Neutrophil (primary cell): ENCODE measurements around the gene TSC22D4.
A peak's percentile ranks its signal among the peaks of the same experiment; 100 is the strongest.
"Not testable (repeated sequence)": the region's sequence is repeated elsewhere in the genome, so short reads cannot be mapped to it uniquely, and the experiment has no call there.

Experiments
- H3K27ac ChIP-seq: fragments of 200-600 bp; sonication (generic); 2 replicates; pipeline ENCODE4 v1.5.1; 2016; ENCODE audit warnings: mild to moderate bottlenecking, moderate library complexity
- H3K27me3 ChIP-seq: fragments of 200-600 bp; sonication (generic); 2 replicates; pipeline ENCODE4 v1.6.0; 2016; ENCODE audit warnings: mild to moderate bottlenecking
- H3K36me3 ChIP-seq: fragments of 200-600 bp; sonication (generic); 2 replicates; pipeline ENCODE4 v1.5.1; 2017
- H3K4me1 ChIP-seq, 2 experiments: fragments of 200-600 bp in 1 of 2; sonication (generic) in 1 of 2; 1 replicate in 1 of 2; 2 replicates in 1 of 2; pipeline versions ENCODE4 v1.5.1 to v1.6.1; 2013 to 2016; ENCODE audit warnings: low read depth in 1 of 2, low read length in 1 of 2, mild to moderate bottlenecking in 1 of 2, moderate library complexity in 1 of 2; ENCODE audit not compliant: control insufficient read depth in 1 of 2, insufficient read depth in 1 of 2
- H3K4me3 ChIP-seq, 2 experiments: fragments of 200-600 bp in 1 of 2; sonication (generic) in 1 of 2; 1 replicate in 1 of 2; 2 replicates in 1 of 2; pipeline ENCODE4 v1.5.1; 2013 to 2016; ENCODE audit warnings: low read depth in 1 of 2, low read length in 1 of 2, mild to moderate bottlenecking in 1 of 2, moderate library complexity in 1 of 2
- H3K9me3 ChIP-seq: fragments of 200-600 bp; sonication (generic); 2 replicates; pipeline ENCODE4 v1.5.1; 2016
- TF ChIP-seq, protein P1 (sequence below): fragments of 200-600 bp; sonication (generic); IDR thresholded peaks from 2 replicates; pipeline ENCODE4 v1.5.1; 2016; ENCODE audit warnings: antibody characterized with exemption

The TSC22D4 gene

DNA sequence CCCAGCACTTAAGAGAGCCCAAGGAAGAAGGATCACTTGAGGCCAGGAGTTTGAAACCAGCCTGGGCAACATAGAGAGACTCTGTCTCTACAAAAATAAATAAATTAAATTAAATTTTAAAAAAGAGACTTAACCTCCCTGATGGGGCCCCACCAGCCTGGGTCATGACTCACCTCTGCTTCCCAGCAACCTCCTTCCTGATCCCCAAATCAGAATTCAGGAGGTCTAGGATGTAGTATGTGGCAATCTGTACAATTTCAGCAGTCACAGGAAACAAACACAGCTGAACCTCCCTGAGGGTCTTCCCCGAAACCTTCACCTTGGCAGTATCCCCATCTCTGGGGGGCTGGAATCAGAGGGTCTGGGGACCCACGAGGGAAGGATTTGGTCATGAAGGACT is 33.0 kb downstream of the TSC22D4 start:
- TF ChIP-seq, protein P1, sequence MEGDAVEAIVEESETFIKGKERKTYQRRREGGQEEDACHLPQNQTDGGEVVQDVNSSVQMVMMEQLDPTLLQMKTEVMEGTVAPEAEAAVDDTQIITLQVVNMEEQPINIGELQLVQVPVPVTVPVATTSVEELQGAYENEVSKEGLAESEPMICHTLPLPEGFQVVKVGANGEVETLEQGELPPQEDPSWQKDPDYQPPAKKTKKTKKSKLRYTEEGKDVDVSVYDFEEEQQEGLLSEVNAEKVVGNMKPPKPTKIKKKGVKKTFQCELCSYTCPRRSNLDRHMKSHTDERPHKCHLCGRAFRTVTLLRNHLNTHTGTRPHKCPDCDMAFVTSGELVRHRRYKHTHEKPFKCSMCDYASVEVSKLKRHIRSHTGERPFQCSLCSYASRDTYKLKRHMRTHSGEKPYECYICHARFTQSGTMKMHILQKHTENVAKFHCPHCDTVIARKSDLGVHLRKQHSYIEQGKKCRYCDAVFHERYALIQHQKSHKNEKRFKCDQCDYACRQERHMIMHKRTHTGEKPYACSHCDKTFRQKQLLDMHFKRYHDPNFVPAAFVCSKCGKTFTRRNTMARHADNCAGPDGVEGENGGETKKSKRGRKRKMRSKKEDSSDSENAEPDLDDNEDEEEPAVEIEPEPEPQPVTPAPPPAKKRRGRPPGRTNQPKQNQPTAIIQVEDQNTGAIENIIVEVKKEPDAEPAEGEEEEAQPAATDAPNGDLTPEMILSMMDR: no peak
- H3K4me1 ChIP-seq: peaks cover 10 to 17% of the 10 kb centered on the region in 2 experiments
- H3K27me3 ChIP-seq: no peaks in the 10 kb centered on the region
- H3K4me3 ChIP-seq: no peak overlapping the region
- H3K27ac ChIP-seq: no peak overlapping the region
- H3K36me3 ChIP-seq: no peaks in the 10 kb centered on the region
- H3K9me3 ChIP-seq: no peaks in the 10 kb centered on the region

DNA sequence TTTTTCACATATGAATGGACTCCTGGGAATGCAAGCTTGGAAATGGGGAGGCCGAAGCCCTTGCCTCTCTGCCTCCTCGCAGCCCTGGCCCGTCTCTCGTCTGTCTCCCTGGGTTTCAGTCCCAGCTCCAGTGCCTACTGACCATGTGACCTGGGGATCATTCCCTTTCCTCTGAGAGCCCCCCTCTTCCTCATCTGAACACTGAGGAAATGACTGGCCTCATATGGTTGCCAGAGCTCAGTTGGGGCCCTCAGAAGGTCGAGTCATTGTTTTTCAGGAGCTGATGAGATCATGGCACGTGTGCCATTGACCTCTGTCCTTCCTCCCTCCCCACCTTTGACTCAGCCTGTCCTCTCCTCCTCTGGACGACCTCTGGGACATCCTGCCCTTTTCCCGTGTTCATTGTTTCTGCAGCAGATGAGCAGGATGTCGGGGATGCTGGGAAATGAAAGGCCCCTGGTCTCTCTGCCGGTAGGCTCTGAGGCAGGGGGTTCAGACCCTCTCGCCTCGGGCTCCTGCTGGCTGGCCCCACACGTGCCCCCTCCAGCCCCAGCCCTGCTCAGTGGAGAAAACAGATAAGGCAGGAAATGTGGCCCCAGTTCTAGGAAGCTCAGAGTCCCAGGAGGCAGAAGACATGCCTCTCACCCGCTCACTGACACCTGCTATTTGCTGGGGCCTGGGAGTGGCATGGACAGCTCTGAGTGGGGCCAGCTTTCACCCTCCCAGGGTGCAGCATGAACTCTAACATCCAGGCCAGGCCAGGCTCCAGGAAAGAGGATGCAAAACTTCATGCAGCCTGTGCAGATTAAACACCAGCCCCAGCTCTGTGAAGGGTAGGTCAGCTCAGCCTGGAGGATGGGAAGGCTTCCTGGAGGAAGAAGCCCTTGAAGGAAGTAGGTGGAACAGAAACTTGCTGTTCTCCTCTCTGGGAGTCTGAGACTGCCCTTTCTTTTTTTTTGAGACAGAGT is 34.4 kb downstream of the TSC22D4 start:
- Histone ChIP-seq H3K27ac (peak overlapping the region; percentile 29), H3K36me3 (no peaks in the 10 kb centered on the region), H3K27me3 (no peaks in the 10 kb centered on the region), H3K4me1 (peaks cover 0 to 12% of the 10 kb centered on the region in 2 experiments), H3K9me3 (no peaks in the 10 kb centered on the region), H3K4me3 (no peak overlapping the region)
- TF ChIP-seq, protein P1: no peak

DNA sequence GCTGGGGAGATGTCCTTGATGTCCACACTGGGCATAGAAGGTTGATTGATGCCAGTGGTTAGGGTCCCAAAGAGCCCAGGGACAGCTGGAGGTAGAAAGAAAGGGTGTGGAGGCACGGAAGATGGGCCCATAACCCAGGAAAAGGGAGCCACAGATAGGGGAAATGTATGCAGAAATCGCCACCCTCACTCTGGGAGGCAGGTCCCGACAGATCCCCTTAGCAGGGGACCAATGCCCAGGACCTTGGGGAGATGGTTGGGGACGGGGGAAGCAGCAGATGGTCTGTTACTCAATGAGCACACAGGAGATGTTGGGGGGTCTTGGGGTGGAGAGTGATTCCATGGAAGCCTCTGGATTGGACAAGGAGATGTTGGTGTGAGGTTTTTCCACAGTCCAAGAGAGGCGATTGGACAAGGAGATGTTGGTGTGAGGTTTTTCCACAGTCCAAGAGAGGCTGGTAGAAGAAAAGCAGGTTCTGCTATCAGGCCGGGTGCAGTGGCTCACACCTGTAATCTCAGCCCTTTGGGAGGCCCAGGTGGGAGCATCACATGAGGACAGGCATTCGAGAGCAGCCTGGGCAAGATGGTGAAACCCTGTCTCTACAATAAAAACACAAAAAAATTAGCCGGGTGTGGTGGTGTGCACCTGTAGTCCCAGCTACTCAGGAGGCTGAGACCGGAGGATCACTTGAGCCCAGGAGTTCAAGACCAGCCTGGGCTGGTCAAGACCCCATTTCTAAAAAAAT is 35.7 kb downstream of the TSC22D4 start:
- no peaks in the 10 kb centered on the region for H3K9me3 ChIP-seq
- H3K27ac ChIP-seq: no peak overlapping the region
- H3K4me1 ChIP-seq: peaks cover 0 to 12% of the 10 kb centered on the region in 2 experiments
- H3K27me3 ChIP-seq: no peaks in the 10 kb centered on the region
- H3K36me3 ChIP-seq: no peaks in the 10 kb centered on the region
- no peak overlapping the region for H3K4me3 ChIP-seq
- TF ChIP-seq, protein P1: no peak

DNA sequence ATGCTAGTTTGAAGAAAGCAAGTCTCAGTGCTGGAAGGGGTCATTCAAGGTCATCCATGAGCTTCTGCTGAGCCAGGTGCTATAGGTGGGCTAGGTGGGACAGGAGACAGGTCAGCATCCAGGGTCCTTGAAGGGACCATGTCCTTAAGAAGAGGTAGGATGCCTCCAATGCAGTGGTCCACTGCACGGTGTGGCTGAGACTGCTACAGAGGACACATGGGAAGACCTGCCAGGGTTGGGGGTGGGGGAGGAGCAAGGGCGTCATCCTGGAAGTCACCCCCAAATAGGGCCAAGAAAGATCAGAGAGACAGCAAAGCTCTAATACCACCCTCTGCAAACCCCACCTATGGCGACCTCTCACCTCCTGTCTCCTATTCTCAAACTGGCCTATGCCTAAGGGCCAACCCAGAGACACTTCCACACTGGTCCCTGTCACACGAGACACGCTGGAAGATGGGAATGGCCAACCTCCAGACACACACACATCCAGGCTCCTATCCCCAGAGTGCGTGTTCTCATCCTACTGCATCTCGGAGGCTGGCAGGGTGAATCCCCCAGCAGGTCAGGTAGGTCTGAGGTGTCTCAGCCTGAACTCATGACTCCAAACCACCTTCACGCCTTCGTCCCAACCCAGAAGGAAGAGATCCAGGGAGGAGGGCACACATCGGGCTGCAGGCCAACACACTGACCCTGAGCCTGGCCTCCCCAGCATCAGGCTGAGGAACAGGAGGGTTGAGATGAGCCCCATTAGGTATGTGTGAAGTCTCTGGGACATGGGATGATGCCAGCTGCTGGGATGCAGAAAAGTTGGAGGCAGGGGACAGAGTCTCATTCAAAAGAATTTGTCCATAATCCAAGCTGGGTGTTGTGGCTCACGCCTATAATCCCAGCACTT is 37.1 kb downstream of the TSC22D4 start:
- H3K4me1 ChIP-seq: peaks cover 4 to 14% of the 10 kb centered on the region in 2 experiments
- no peaks in the 10 kb centered on the region for H3K36me3 ChIP-seq
- TF ChIP-seq, protein P1: no peak
- H3K4me3 ChIP-seq: no peak overlapping the region
- H3K27me3 ChIP-seq: no peaks in the 10 kb centered on the region
- H3K27ac ChIP-seq: no peak overlapping the region
- H3K9me3 ChIP-seq: no peaks in the 10 kb centered on the region

DNA sequence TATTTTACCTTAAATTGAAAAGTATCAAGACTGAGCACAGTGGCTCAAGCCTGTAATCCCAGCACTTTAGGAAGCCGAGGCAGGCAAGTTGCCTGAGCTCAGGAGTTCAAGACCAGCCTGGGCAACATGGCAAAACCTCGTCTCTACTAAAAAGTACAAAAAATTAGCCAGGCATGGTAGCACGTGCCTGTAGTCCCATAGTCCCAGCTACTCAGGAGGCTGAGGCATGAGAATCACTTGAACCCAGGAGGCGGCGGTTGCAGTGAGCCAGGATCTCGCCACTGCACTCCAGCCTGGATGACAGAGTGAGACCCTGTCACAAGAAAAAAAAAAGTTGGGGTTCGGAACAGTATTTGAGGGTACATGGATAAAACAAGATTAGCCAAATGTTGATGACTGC is 39.8 kb downstream of the TSC22D4 start:
- H3K27ac ChIP-seq, H3K4me3 ChIP-seq, H3K36me3 ChIP-seq, H3K27me3 ChIP-seq, H3K9me3 ChIP-seq: not testable (repeated sequence)
- H3K4me1 ChIP-seq: peaks cover 22 to 23% of the 10 kb centered on the region in 2 experiments

DNA sequence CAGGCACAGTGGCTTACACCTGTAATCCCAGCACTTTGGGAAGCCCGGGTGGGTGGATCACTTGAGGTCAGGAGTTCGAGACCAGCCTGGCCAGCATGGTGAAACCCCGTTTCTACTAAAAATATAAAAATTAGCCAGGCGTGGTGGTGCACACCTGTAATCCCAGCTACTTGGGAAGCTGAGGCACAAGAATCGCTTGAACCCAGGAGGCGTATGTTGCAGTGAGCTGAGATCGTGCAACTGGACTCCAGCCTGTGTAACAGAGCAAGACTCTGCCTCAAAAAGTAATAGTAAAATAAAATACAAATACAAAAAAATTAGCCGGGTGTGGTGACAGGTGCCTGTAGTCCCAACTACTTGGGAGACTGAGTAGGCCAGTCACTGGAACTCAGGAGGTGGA is 40.3 kb downstream of the TSC22D4 start:
- not testable (repeated sequence) for H3K27ac ChIP-seq
- H3K4me1 ChIP-seq: peaks cover 18 to 25% of the 10 kb centered on the region in 2 experiments

More for the DNA sequence above, 40.3 kb downstream of the TSC22D4 start:
- not testable (repeated sequence) for H3K4me3 ChIP-seq, H3K9me3 ChIP-seq, H3K27me3 ChIP-seq
- H3K36me3 ChIP-seq: peaks cover 13% of the 10 kb centered on the region
